Measurements from ENCODE around the gene ANP32B. TPM values are rescaled to one million over a fixed set of nuclear protein-coding genes. Genes with fewer than 3 reads are reported as not detected.

ANP32B gene
- total and polyA plus RNA-seq, 2 experiments from 2014 or later: 13.1 to 114 TPM

- Mint-ChIP-seq H3K4me1 (peaks cover 8% of the 10 kb centered on the region; the same call in 2 of the 3 replicates), H3K36me3 (ENCODE audit: low read depth) (no peaks in the 10 kb centered on the region), H3K4me3 (no peak overlapping the region), H3K27ac (no peak overlapping the region), H3K27me3 (ENCODE audit: insufficient read depth, low read depth, poor library complexity) (peaks cover 14% of the 10 kb centered on the region), H3K9me3 (no peaks in the 10 kb centered on the region)
- Histone ChIP-seq H3F3A (replicated peaks; ENCODE audit: low read depth) (no peaks in the 10 kb centered on the region), H3K4me1 (ENCODE audit: insufficient read depth) (no peaks in the 10 kb centered on the region), H3K27me3 (ENCODE audit: insufficient read depth) (no peaks in the 10 kb centered on the region), H3K4me2 (no peak overlapping the region), H3K27ac (ENCODE audit: low read depth) (no peak overlapping the region), H3K9me2 (ENCODE audit: insufficient read depth) (no peaks in the 10 kb centered on the region), H2AFZ (no peak overlapping the region), H4K20me1 (replicated peaks; ENCODE audit: insufficient read depth) (no peaks in the 10 kb centered on the region), H3K4me3 (no peak overlapping the region), H3K79me2 (replicated peaks; ENCODE audit: insufficient read depth) (no peaks in the 10 kb centered on the region), H3K36me3 (ENCODE audit: insufficient read depth) (no peaks in the 10 kb centered on the region)
- no peak for ATAC-seq
- TF ChIP-seq EZH2 (IDR thresholded peaks at IDR 0.05; ENCODE audit: low read depth, unreplicated experiment) (no peak), JUNB (IDR thresholded peaks at IDR 0.05; ENCODE audit: unreplicated experiment) (no peak), STAT1 (IDR thresholded peaks at IDR 0.05; ENCODE audit: unreplicated experiment) (no peak), ZNF331 (CRISPR knock-in tag; IDR thresholded peaks at IDR 0.05; ENCODE audit: low read depth) (no peak), POLR2AphosphoS5 (IDR thresholded peaks at IDR 0.05; ENCODE audit: low read depth) (no peak), EZH2phosphoT487 (IDR thresholded peaks at IDR 0.05; ENCODE audit: unreplicated experiment) (no peak), NANOG (IDR thresholded peaks at IDR 0.05; ENCODE audit: borderline replicate concordance) (no peak), ETS1 (IDR thresholded peaks at IDR 0.05) (no peak), ZNF462 (CRISPR knock-in tag; IDR thresholded peaks at IDR 0.05) (no peak), ZNF114 (CRISPR knock-in tag; IDR thresholded peaks at IDR 0.05) (no peak), CREB1 (CRISPR knock-in tag; IDR thresholded peaks at IDR 0.05; ENCODE audit: low read depth) (no peak), REST (IDR thresholded peaks at IDR 0.05; ENCODE audit: unreplicated experiment) (no peak), CTCF (conservative IDR thresholded peaks at IDR 0.05; ENCODE audit: low read depth in 2 of 2) (no peak)
- no peak for DNase-seq (ENCODE audit: low spot score)
These were observed 54.2 kb downstream of the ANP32B start for GRCh38 chr9:98037357-98037756.

Measured in GM23338 (cell line).